Panc1 (cell line): Measurements from ENCODE around the gene PLB1. TPM values are rescaled to one million over a fixed set of nuclear protein-coding genes. Genes with fewer than 3 reads are reported as not detected.

Experiments used
- ATAC-seq: fragments of 200-7000 bp; cut with Tn5 transposase; 2 replicates; pipeline ENCODE4 v1.9.1; 2020; ENCODE audit warnings: mild to moderate bottlenecking, moderate library complexity
- BruUV-seq: library from RNA; stranded (reverse); fragments of 400-500 nt; replicated peaks from 2 replicates; lab custom pipeline; 2021; lab: Mats Ljungman, UMichigan
- CTCF ChIA-PET: fragments of 300-600 bp; sonication (Branson Sonifier 250); formaldehyde crosslinking; loops from one replicate; lab custom pipeline; 2022; ENCODE audit warnings: antibody characterized with exemption; lab: Charles Lee
- POLR2A ChIA-PET: fragments of 300-600 bp; sonication (Branson Sonifier 250); formaldehyde crosslinking; loops from one replicate; lab custom pipeline; 2022; ENCODE audit warnings: antibody characterized with exemption; lab: Charles Lee
- DNase-seq: peaks from one replicate; pipeline ENCODE4 v3.0.0-alpha.2; 2010; ENCODE audit warnings: low read depth, low spot score
- H3K27ac ChIP-seq: 2 replicates; pipeline ENCODE4 v1.5.1; 2011; ENCODE audit warnings: mild to moderate bottlenecking, low read length, inconsistent platforms
- H3K27me3 ChIP-seq: fragments of 200-500 bp; sonication (Bioruptor generic); 2 replicates; pipeline ENCODE4 v1.6.0; 2014; ENCODE audit warnings: low read length, inconsistent platforms; ENCODE audit not compliant: control insufficient read depth, insufficient read depth
- H3K36me3 ChIP-seq: fragments of 200-500 bp; sonication (Bioruptor generic); 2 replicates; pipeline ENCODE4 v1.5.1; 2014; ENCODE audit warnings: inconsistent platforms, mild to moderate bottlenecking, low read length, moderate library complexity; ENCODE audit not compliant: control insufficient read depth, insufficient read depth
- H3K4me1 ChIP-seq: 2 replicates; pipeline ENCODE4 v1.5.1; 2011; ENCODE audit warnings: inconsistent platforms, mild to moderate bottlenecking, low read length, moderate library complexity; ENCODE audit not compliant: control insufficient read depth, insufficient read depth
- H3K4me3 ChIP-seq, 2 experiments: 2 replicates each; pipeline ENCODE4 v1.5.1; 2011 to 2012; ENCODE audit warnings: low read depth in 2 of 2, low read length in 2 of 2, mild to moderate bottlenecking in 2 of 2, inconsistent platforms in 1 of 2, moderate library complexity in 1 of 2
- H3K9me3 ChIP-seq: fragments of 200-500 bp; sonication (Bioruptor generic); 2 replicates; pipeline ENCODE4 v1.5.1; 2014; ENCODE audit warnings: low read depth, mild to moderate bottlenecking, inconsistent platforms, low read length, moderate library complexity; ENCODE audit not compliant: control insufficient read depth, insufficient read depth
- POLR2AphosphoS5 ChIP-seq: IDR thresholded peaks from 2 replicates; pipeline ENCODE4 v1.6.1; 2012; ENCODE audit warnings: mild to moderate bottlenecking, low read depth, low read length, moderate library complexity
- REST ChIP-seq, 2 experiments: IDR thresholded peaks; 2 replicates each; pipeline ENCODE4 v1.6.1; 2011 to 2012; ENCODE audit warnings: low read depth in 2 of 2, control low read depth in 1 of 2, low read length in 1 of 2, mild to moderate bottlenecking in 1 of 2, moderate library complexity in 1 of 2; ENCODE audit not compliant: insufficient read depth in 1 of 2
- SIN3A ChIP-seq: IDR thresholded peaks from 2 replicates; pipeline ENCODE4 v1.6.1; 2012; ENCODE audit warnings: low read depth, mild to moderate bottlenecking, low read length, moderate library complexity, borderline replicate concordance; ENCODE audit not compliant: insufficient read depth
- TCF7L2 ChIP-seq: IDR thresholded peaks from 2 replicates; pipeline ENCODE4 v1.6.1; 2011; ENCODE audit warnings: mild to moderate bottlenecking, low read depth, low read length, inconsistent platforms
- in situ Hi-C: cut with HindIII; loops from 2 replicates; pipeline ENCODE4 v1.10.0; 2016; ENCODE audit warnings: low sequenced_read_pairs, low pct_unique_long_range_greater_than_20kb
- intact Hi-C: fragments of 100-400 bp; cut with micrococcal nuclease; formaldehyde crosslinking; loops from one replicate; pipeline ENCODE4 v1.10.0; 2022; ENCODE audit not compliant: unreplicated experiment
- total RNA-seq: library from RNA; stranded (reverse); gene quantifications from one replicate; pipeline ENCODE4 v1.2.1, GENCODE V29; 2021; ENCODE audit not compliant: unreplicated experiment
- TF ChIP-seq, protein P1 (sequence below): fragments of 450-650 bp; IDR thresholded peaks from 2 replicates; pipeline ENCODE4 v1.5.1; 2017; ENCODE audit warnings: mild to moderate bottlenecking

The PLB1 gene
- total RNA-seq, 1 experiment from 2014 or later: 0.80 TPM

GRCh38 chr2:28581312-28581711, 85.5 kb downstream of the PLB1 start:
- no TSS peak for BruUV-seq
- no peak for DNase-seq
- Histone ChIP-seq H3K9me3 (no peaks in the 10 kb centered on the region), H3K36me3 (no peaks in the 10 kb centered on the region), H3K4me1 (peaks cover 20% of the 10 kb centered on the region), H3K4me3 (no peak overlapping the region), H3K27ac (no peak overlapping the region; the same call in 1 of the 2 replicates), H3K27me3 (no peaks in the 10 kb centered on the region)
- ChIA-PET CTCF (no interaction called here), POLR2A (no interaction called here)
- intact Hi-C loops: no loop called here
- TF ChIP-seq REST (IDR thresholded peaks at IDR 0.05; ENCODE audit: insufficient read depth in 1 of 2, low read depth in 2 of 2, low read length in 1 of 2): no peak
- TF ChIP-seq TCF7L2: no peak
- TF ChIP-seq, protein P1, sequence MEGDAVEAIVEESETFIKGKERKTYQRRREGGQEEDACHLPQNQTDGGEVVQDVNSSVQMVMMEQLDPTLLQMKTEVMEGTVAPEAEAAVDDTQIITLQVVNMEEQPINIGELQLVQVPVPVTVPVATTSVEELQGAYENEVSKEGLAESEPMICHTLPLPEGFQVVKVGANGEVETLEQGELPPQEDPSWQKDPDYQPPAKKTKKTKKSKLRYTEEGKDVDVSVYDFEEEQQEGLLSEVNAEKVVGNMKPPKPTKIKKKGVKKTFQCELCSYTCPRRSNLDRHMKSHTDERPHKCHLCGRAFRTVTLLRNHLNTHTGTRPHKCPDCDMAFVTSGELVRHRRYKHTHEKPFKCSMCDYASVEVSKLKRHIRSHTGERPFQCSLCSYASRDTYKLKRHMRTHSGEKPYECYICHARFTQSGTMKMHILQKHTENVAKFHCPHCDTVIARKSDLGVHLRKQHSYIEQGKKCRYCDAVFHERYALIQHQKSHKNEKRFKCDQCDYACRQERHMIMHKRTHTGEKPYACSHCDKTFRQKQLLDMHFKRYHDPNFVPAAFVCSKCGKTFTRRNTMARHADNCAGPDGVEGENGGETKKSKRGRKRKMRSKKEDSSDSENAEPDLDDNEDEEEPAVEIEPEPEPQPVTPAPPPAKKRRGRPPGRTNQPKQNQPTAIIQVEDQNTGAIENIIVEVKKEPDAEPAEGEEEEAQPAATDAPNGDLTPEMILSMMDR: no peak
- TF ChIP-seq POLR2AphosphoS5: no peak
- TF ChIP-seq SIN3A: no peak
- in situ Hi-C loops: no loop called here
- ATAC-seq: no peak

- in situ Hi-C loops (no loop called here), intact Hi-C loops (no loop called here)
- no TSS peak for BruUV-seq
- no peak for TF ChIP-seq REST (IDR thresholded peaks at IDR 0.05; ENCODE audit: insufficient read depth in 1 of 2, low read depth in 2 of 2, low read length in 1 of 2)
- TF ChIP-seq POLR2AphosphoS5: no peak
- TF ChIP-seq, protein P1: no peak
- TF ChIP-seq TCF7L2: no peak
- no peak for TF ChIP-seq SIN3A
- ChIA-PET CTCF (no interaction called here), POLR2A (no interaction called here)
- Histone ChIP-seq H3K27me3 (no peaks in the 10 kb centered on the region), H3K4me3 (no peak overlapping the region), H3K9me3 (no peaks in the 10 kb centered on the region), H3K27ac (peak overlapping the region; percentile 80), H3K4me1 (peaks cover 20% of the 10 kb centered on the region), H3K36me3 (no peaks in the 10 kb centered on the region)
- ATAC-seq (no peak), DNase-seq (no peak)
Measured at GRCh38 chr2:28582152-28582551, 86.3 kb downstream of the PLB1 start.
